H1 (cell line): Measurements from ENCODE around the gene LPIN2. TPM values are rescaled to one million over a fixed set of nuclear protein-coding genes. Genes with fewer than 3 reads are reported as not detected.

ENCODE experiments used
- CTCF ChIA-PET: fragments of 300-600 bp; sonication (Branson Sonifier 250); formaldehyde crosslinking; loops from one replicate; lab custom pipeline; 2021; ENCODE audit not compliant: partially characterized antibody; lab: Charles Lee
- POLR2A ChIA-PET: fragments of 300-600 bp; sonication (Branson Sonifier 250); formaldehyde crosslinking; loops from one replicate; lab custom pipeline; 2021; ENCODE audit warnings: inconsistent platforms; ENCODE audit not compliant: partially characterized antibody; lab: Charles Lee
- DNase-seq, 2 experiments: peaks; one replicate each; pipeline versions ENCODE4 v3.0.0 to v3.0.0-alpha.2; 2010 to 2022; ENCODE audit warnings: low spot score in 2 of 2, low read depth in 1 of 2, mixed read lengths in 1 of 2
- FAIRE-seq: peaks from 2 replicates; lab custom pipeline; 2011; peaks lifted over from hg19 to GRCh38; lab: Jason Lieb, UNC
- H2AFZ ChIP-seq: 2 replicates; pipeline ENCODE4 v1.8.1; 2012; ENCODE audit warnings: low read length, inconsistent platforms
- H2AK5ac ChIP-seq: 2 replicates; pipeline ENCODE4 v1.6.1; 2013; ENCODE audit warnings: low read depth, low read length
- H2BK120ac ChIP-seq: replicated peaks from 2 replicates; pipeline ENCODE3; 2013; ENCODE audit warnings: low read depth, low read length, inconsistent platforms
- H2BK12ac ChIP-seq: 2 replicates; pipeline ENCODE4 v1.6.1; 2013; ENCODE audit warnings: low read depth, low read length
- H2BK15ac ChIP-seq: 2 replicates; pipeline ENCODE4 v1.6.1; 2013; ENCODE audit warnings: low read length
- H2BK20ac ChIP-seq: 2 replicates; pipeline ENCODE4 v1.6.1; 2013; ENCODE audit warnings: low read length
- H2BK5ac ChIP-seq: 2 replicates; pipeline ENCODE4 v1.6.1; 2013; ENCODE audit warnings: low read depth, low read length
- H3K14ac ChIP-seq: 2 replicates; pipeline ENCODE4 v1.6.1; 2013; ENCODE audit warnings: inconsistent platforms; ENCODE audit not compliant: insufficient read length
- H3K18ac ChIP-seq: 2 replicates; pipeline ENCODE4 v1.6.1; 2013; ENCODE audit warnings: low read length; ENCODE audit errors: extremely low read depth
- H3K23ac ChIP-seq: 2 replicates; pipeline ENCODE4 v1.6.1; 2013; ENCODE audit warnings: inconsistent platforms; ENCODE audit not compliant: insufficient read length
- H3K23me2 ChIP-seq: 2 replicates; pipeline ENCODE4 v1.6.1; 2013; ENCODE audit warnings: low read depth, low read length
- H3K27ac ChIP-seq: 2 replicates; pipeline ENCODE4 v1.6.1; 2011; ENCODE audit warnings: low read depth, low read length, inconsistent platforms
- H3K27me3 ChIP-seq, 4 experiments: replicated peaks in 1 of 4; 1 replicate in 1 of 4; 2 replicates in 3 of 4; pipeline versions ENCODE4 v1.6.1 to v1.8.1; 2011 to 2013; ENCODE audit warnings: low read length in 3 of 4, mild to moderate bottlenecking in 3 of 4, inconsistent platforms in 2 of 4, mixed read lengths in 2 of 4, moderate library complexity in 1 of 4; ENCODE audit not compliant: control insufficient read depth in 3 of 4, insufficient read depth in 3 of 4; ENCODE audit errors: extremely low read depth in 1 of 4
- H3K36me3 ChIP-seq, 4 experiments: 2 replicates each; pipeline versions ENCODE4 v1.6.1 to v1.8.1; 2011 to 2013; ENCODE audit warnings: mild to moderate bottlenecking in 4 of 4, low read length in 3 of 4, moderate library complexity in 2 of 4, control low read depth in 1 of 4, inconsistent platforms in 1 of 4; ENCODE audit not compliant: insufficient read depth in 4 of 4, control insufficient read depth in 2 of 4
- H3K4ac ChIP-seq: replicated peaks from 2 replicates; pipeline ENCODE3; 2013; ENCODE audit warnings: low read length, low read depth, mixed read lengths, inconsistent platforms; ENCODE audit not compliant: insufficient read length
- H3K4me1 ChIP-seq, 4 experiments: replicated peaks in 1 of 4; 1 replicate in 1 of 4; 2 replicates in 3 of 4; pipeline versions ENCODE4 v1.6.1 to v1.8.1; 2011 to 2013; ENCODE audit warnings: low read length in 3 of 4, inconsistent platforms in 2 of 4, mixed read lengths in 1 of 4; ENCODE audit not compliant: insufficient read depth in 4 of 4, control insufficient read depth in 3 of 4
- H3K4me2 ChIP-seq, 2 experiments: 2 replicates each; pipeline versions ENCODE4 v1.6.1 to v1.8.1; 2011 to 2013; ENCODE audit warnings: low read depth in 2 of 2, low read length in 2 of 2, control low read depth in 1 of 2, inconsistent platforms in 1 of 2, mild to moderate bottlenecking in 1 of 2; ENCODE audit not compliant: insufficient read depth in 1 of 2
- H3K4me3 ChIP-seq, 4 experiments: fragments of 200-600, 300-600 bp in 1 of 4; sonication (generic), shearing (Covaris generic), sonication (Bioruptor Twin) in 1 of 4; 2 replicates each; pipeline versions ENCODE4 v1.5.1 to v1.8.1; 2011 to 2016; ENCODE audit warnings: low read length in 4 of 4, low read depth in 3 of 4, control low read depth in 2 of 4, inconsistent platforms in 2 of 4, mild to moderate bottlenecking in 2 of 4, mixed read lengths in 1 of 4, moderate library complexity in 1 of 4; ENCODE audit not compliant: insufficient read depth in 2 of 4; ENCODE audit errors: extremely low read depth in 1 of 4
- H3K56ac ChIP-seq: replicated peaks from 2 replicates; pipeline ENCODE3; 2013; ENCODE audit warnings: low read depth, mild to moderate bottlenecking, mixed read lengths, low read length, inconsistent platforms; ENCODE audit not compliant: insufficient read length
- H3K79me1 ChIP-seq: 2 replicates; pipeline ENCODE4 v1.6.1; 2013; ENCODE audit warnings: low read depth, low read length, control low read depth
- H3K79me2 ChIP-seq, 2 experiments: 2 replicates each; pipeline versions ENCODE4 v1.6.1 to v1.8.1; 2012 to 2013; ENCODE audit warnings: low read length in 2 of 2, mild to moderate bottlenecking in 2 of 2, inconsistent platforms in 1 of 2; ENCODE audit not compliant: insufficient read depth in 2 of 2, control insufficient read depth in 1 of 2
- H3K9ac ChIP-seq, 4 experiments: replicated peaks in 1 of 4; 1 replicate in 1 of 4; 2 replicates in 3 of 4; pipeline versions ENCODE4 v1.6.1 to v1.8.1; 2011 to 2013; ENCODE audit warnings: low read depth in 3 of 4, low read length in 3 of 4, control low read depth in 2 of 4, mild to moderate bottlenecking in 2 of 4, moderate library complexity in 2 of 4, inconsistent platforms in 1 of 4; ENCODE audit errors: extremely low read depth in 1 of 4
- H3K9me3 ChIP-seq, 2 experiments: 2 replicates each; pipeline versions ENCODE4 v1.6.1 to v1.8.1; 2012 to 2013; ENCODE audit warnings: mild to moderate bottlenecking in 2 of 2, moderate library complexity in 2 of 2, control low read depth in 1 of 2, inconsistent platforms in 1 of 2, low read depth in 1 of 2, low read length in 1 of 2, mixed read lengths in 1 of 2; ENCODE audit not compliant: insufficient read depth in 2 of 2
- H4K20me1 ChIP-seq, 2 experiments: replicated peaks in 1 of 2; 2 replicates each; pipeline versions ENCODE3 to v1.8.1; 2011 to 2013; ENCODE audit warnings: inconsistent platforms in 2 of 2, low read length in 2 of 2, mild to moderate bottlenecking in 1 of 2; ENCODE audit not compliant: insufficient read depth in 2 of 2, control insufficient read depth in 1 of 2
- H4K5ac ChIP-seq: 2 replicates; pipeline ENCODE4 v1.6.1; 2013; ENCODE audit warnings: low read length, low read depth, mixed read lengths, inconsistent platforms; ENCODE audit not compliant: insufficient read length
- H4K8ac ChIP-seq: 2 replicates; pipeline ENCODE4 v1.8.0; 2013; ENCODE audit warnings: mild to moderate bottlenecking, moderate library complexity, low read length, inconsistent platforms; ENCODE audit not compliant: insufficient read depth; ENCODE audit errors: extremely low read depth
- H4K91ac ChIP-seq: replicated peaks from 2 replicates; pipeline ENCODE3; 2013; ENCODE audit warnings: low read length, mixed read lengths, inconsistent platforms; ENCODE audit not compliant: insufficient read length
- BACH1 ChIP-seq: IDR thresholded peaks from 2 replicates; pipeline ENCODE4 v1.6.1; 2012; ENCODE audit warnings: low read length, improper control_type of control experiment
- BCL11A ChIP-seq, 2 experiments: IDR thresholded peaks; one replicate each; pipeline ENCODE4 v1.6.1; 2011; ENCODE audit warnings: low read depth in 2 of 2, low read length in 2 of 2, mild to moderate bottlenecking in 2 of 2
- CHD1 ChIP-seq: IDR thresholded peaks from 2 replicates; pipeline ENCODE4 v1.6.1; 2012; ENCODE audit warnings: low read depth, low read length, improper control_type of control experiment
- NANOG ChIP-seq: IDR thresholded peaks from 2 replicates; pipeline ENCODE4 v1.6.1; 2011; ENCODE audit warnings: low read length, low read depth, mild to moderate bottlenecking, inconsistent platforms; ENCODE audit not compliant: insufficient read depth, poor library complexity, severe bottlenecking
- NRF1 ChIP-seq: IDR thresholded peaks from 2 replicates; pipeline ENCODE4 v1.6.1; 2011; ENCODE audit warnings: mild to moderate bottlenecking, low read depth, low read length, improper control_type of control experiment
- RBBP5 ChIP-seq: IDR thresholded peaks from 2 replicates; pipeline ENCODE4 v1.7.1; 2012; ENCODE audit warnings: low read depth, mild to moderate bottlenecking, inconsistent platforms, low read length, moderate library complexity, borderline replicate concordance
- RNF2 ChIP-seq: fragments of 200-900, 300-1000 bp; sonication (generic); IDR thresholded peaks from 2 replicates; pipeline ENCODE4 v1.7.1; 2016; ENCODE audit warnings: borderline replicate concordance, low read depth, mild to moderate bottlenecking, antibody characterized with exemption, low read length; ENCODE audit not compliant: poor library complexity, severe bottlenecking; ENCODE audit errors: missing control alignments
- SP1 ChIP-seq: IDR thresholded peaks from 2 replicates; pipeline ENCODE4 v1.6.1; 2011; ENCODE audit warnings: low read depth, low read length
- SP4 ChIP-seq: IDR thresholded peaks from 2 replicates; pipeline ENCODE4 v1.6.1; 2012; ENCODE audit warnings: low read length, inconsistent platforms
- SUZ12 ChIP-seq: fragments of 200-600 bp; sonication (generic); IDR thresholded peaks from 2 replicates; pipeline ENCODE4 v1.6.1; 2012; ENCODE audit warnings: mild to moderate bottlenecking, inconsistent platforms, low read length, moderate library complexity, mixed read lengths
- TBP ChIP-seq: IDR thresholded peaks from 2 replicates; pipeline ENCODE4 v1.6.1; 2011; ENCODE audit warnings: low read depth, low read length, improper control_type of control experiment
- WGBS, 2 experiments: shearing (Covaris generic) in 1 of 2; methylation state at CpG; one replicate each; pipeline versions ENCODE4 v1.1.6 to v1.1.7; 2013 to 2015; ENCODE audit warnings: low lambda C conversion rate in 2 of 2, mixed read lengths in 2 of 2, inconsistent platforms in 1 of 2, low coverage in 1 of 2, missing lambda C conversion rate in 1 of 2; ENCODE audit not compliant: insufficient replicate concordance in 2 of 2, insufficient coverage in 1 of 2, insufficient read length in 1 of 2; ENCODE audit errors: extremely low coverage in 1 of 2, missing lambda C conversion rate in 1 of 2; 5-methylcytosine and 5-hydroxymethylcytosine counted together
- polyA plus RNA-seq, 7 experiments: library from polyadenylated mRNA; depleted of rRNA in 3 of 7; stranded (reverse) in 5 of 7; unstranded in 2 of 7; fragments of >200 nt in 5 of 7; fragments of 200-250 nt in 2 of 7; gene quantifications; 1 replicate in 5 of 7; 2 replicates in 1 of 7; 4 replicates in 1 of 7; pipeline versions ENCODE4 v1.2.1 to v1.2.3, GENCODE V29; 2011 to 2013; ENCODE audit warnings: missing spikeins in 2 of 7, mixed read lengths in 2 of 7
- total RNA-seq: library from RNA; stranded (reverse); fragmentation: NEBNext Ultra II Directional; extraction: Animal tissue kit (Norgen Biotek cat#: 25700); gene quantifications from 2 replicates; pipeline ENCODE4 v1.2.1, GENCODE V29; 2021

Gene LPIN2
- total and polyA plus RNA-seq, 2 of the 8 experiments (the other 6 are each of a cell fraction or from before 2014, with no cell fraction given): 7.4 to 14.2 TPM

- CTCF ChIA-PET: interaction anchor here (1.4 to 2.1 kb wide), 3 partner anchors 11 to 89 kb away, joined by 4 to 7 read pairs (median 5); no protein-coding TSS in a partner anchor
- Histone ChIP-seq H3K4me3 (no peak overlapping the region), H3K23me2 (no peaks in the 10 kb centered on the region), H3K9ac (no peak overlapping the region), H3K14ac (no peak overlapping the region), H3K9me3 (no peaks in the 10 kb centered on the region), H3K4me2 (no peak overlapping the region), H4K20me1 (no peaks in the 10 kb centered on the region), H2BK20ac (no peak overlapping the region), H2BK12ac (no peak overlapping the region), H4K8ac (no peak overlapping the region), H2AFZ (no peak overlapping the region), H4K5ac (no peak overlapping the region), H2AK5ac (no peak overlapping the region), H2BK5ac (no peak overlapping the region), H2BK120ac (no peak overlapping the region), H3K56ac (no peak overlapping the region), H3K23ac (no peak overlapping the region), H3K27ac (no peak overlapping the region), H3K4ac (no peak overlapping the region), H3K79me1 (peaks cover 2% of the 10 kb centered on the region), H4K91ac (no peak overlapping the region), H3K18ac (no peak overlapping the region), H3K27me3 (no peaks in the 10 kb centered on the region), H3K4me1 (no peaks in the 10 kb centered on the region), H3K79me2 (peaks cover 0 to 64% of the 10 kb centered on the region in 2 experiments; a peak in 3 of 4 replicates), H3K36me3 (no peaks in the 10 kb centered on the region; a peak in 1 of 8 replicates), H2BK15ac (no peak overlapping the region)
- WGBS, 2 experiments: 79% methylated on average over 3 of the region's 3 CpGs; no CpG with 5 or more reads in 1 of the 2 experiments
- POLR2A ChIA-PET: interaction anchor here (0.6 kb wide), 1 partner anchor 139 kb away, joined by 3 read pairs; no protein-coding TSS in a partner anchor
- TF ChIP-seq SUZ12 (no peak), BCL11A (IDR thresholded peaks at IDR 0.05; ENCODE audit: low read depth in 2 of 2, low read length in 2 of 2) (no peak), BACH1 (no peak), SP1 (no peak), RNF2 (no peak), TBP (no peak), SP4 (no peak), RBBP5 (no peak), NRF1 (no peak), CHD1 (no peak), NANOG (no peak)
- no peak for DNase-seq
- FAIRE-seq: no peak
Measured at GRCh38 chr18:2974731-2975130, 38.2 kb downstream of the LPIN2 start.
